Tibial nerve (tissue), 4 donors: ENCODE measurements around the gene RUNX1.

Experiments used
- CTCF ChIP-seq, 5 experiments: fragments of 200-600 bp in 3 of 5; fragments of 450-650 bp in 2 of 5; sonication (generic) in 3 of 5; IDR thresholded peaks; one replicate each; pipeline ENCODE4 v1.5.1; 2016 to 2019; ENCODE audit warnings: antibody characterized with exemption in 5 of 5, mild to moderate bottlenecking in 3 of 5, moderate library complexity in 2 of 5
- EP300 ChIP-seq, 2 donors: sonication (generic); formaldehyde crosslinking; IDR thresholded peaks; one replicate each; pipeline ENCODE4 v1.6.1; 2017; ENCODE audit warnings: antibody characterized with exemption in 2 of 2, mild to moderate bottlenecking in 1 of 2
- POLR2A ChIP-seq, 2 donors: fragments of 450-650 bp; IDR thresholded peaks; one replicate each; pipeline ENCODE4 v1.6.1; 2017; ENCODE audit warnings: antibody characterized with exemption in 2 of 2, mild to moderate bottlenecking in 2 of 2, moderate library complexity in 2 of 2

GRCh38 chr21:34820051-34820450, 229.1 kb downstream of the RUNX1 start:
- TF ChIP-seq CTCF (IDR thresholded peaks at IDR 0.05) (no peak), EP300 (IDR thresholded peaks at IDR 0.05) (no peak), POLR2A (IDR thresholded peaks at IDR 0.05) (no peak)
